Stomach (tissue), 4 donors: ENCODE measurements around the gene TCEANC2.

ENCODE experiments used
- CTCF ChIP-seq, 7 experiments: fragments of 450-650 bp in 4 of 7; fragments of 200-600 bp in 3 of 7; sonication (generic) in 3 of 7; IDR thresholded peaks; one replicate each; pipeline ENCODE4 v1.5.1; 2016 to 2019; ENCODE audit warnings: antibody characterized with exemption in 7 of 7, control low read depth in 2 of 7, mild to moderate bottlenecking in 1 of 7
- EP300 ChIP-seq: sonication (generic); formaldehyde crosslinking; IDR thresholded peaks from one replicate; pipeline ENCODE4 v1.6.1; 2017; ENCODE audit warnings: antibody characterized with exemption
- POLR2AphosphoS5 ChIP-seq, 3 donors: sonication (generic); formaldehyde crosslinking; IDR thresholded peaks; one replicate each; pipeline ENCODE4 v1.6.1; 2016; ENCODE audit warnings: antibody characterized with exemption in 3 of 3

DNA sequence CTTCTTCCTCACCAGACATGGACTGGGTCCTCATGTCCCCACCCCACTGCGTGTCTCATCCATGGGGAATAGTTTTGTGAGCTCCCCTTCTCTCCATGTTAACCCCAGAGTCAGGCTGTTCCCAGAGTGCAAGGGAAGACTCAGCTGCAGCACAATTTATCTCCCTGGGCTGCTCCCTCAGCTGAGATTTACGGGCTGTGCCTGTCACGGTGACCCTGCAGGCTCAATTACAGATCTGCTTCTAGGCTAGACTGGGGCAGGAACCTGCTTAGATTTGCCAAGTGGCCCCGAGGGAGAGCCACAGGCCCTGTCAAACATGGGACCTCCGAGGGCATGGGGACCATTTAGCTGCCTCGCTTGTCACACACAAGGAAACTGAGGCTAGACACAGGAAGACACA is 61.5 kb downstream of the TCEANC2 start:
- no peak for TF ChIP-seq POLR2AphosphoS5 (IDR thresholded peaks at IDR 0.05)
- TF ChIP-seq EP300: no peak
- TF ChIP-seq CTCF (IDR thresholded peaks at IDR 0.05): no peak
